Liver (tissue), 3 donors: ENCODE results near the gene IGLON5.

Experiments
- CTCF ChIP-seq: fragments of 150-350 bp; IDR thresholded peaks from 2 replicates; pipeline ENCODE4 v1.5.1; 2017; ENCODE audit warnings: improper control_type of control experiment, low read depth, low read length; ENCODE audit not compliant: missing input control
- EGR1 ChIP-seq, 2 donors: IDR thresholded peaks; 2 replicates each; pipeline ENCODE4 v1.6.1; 2016 to 2018; ENCODE audit warnings: antibody characterized with exemption in 2 of 2, low read depth in 2 of 2
- GABPA ChIP-seq, 2 donors: IDR thresholded peaks in 1 of 2; conservative IDR thresholded peaks in 1 of 2; 2 replicates each; pipeline ENCODE4 v1.6.1; 2016; ENCODE audit warnings: antibody characterized with exemption in 2 of 2, mild to moderate bottlenecking in 1 of 2, moderate library complexity in 1 of 2
- HNF4A ChIP-seq, 2 donors: conservative IDR thresholded peaks; 2 replicates each; pipeline ENCODE4 v1.6.1; 2016; ENCODE audit warnings: antibody characterized with exemption in 2 of 2, mild to moderate bottlenecking in 2 of 2
- JUND ChIP-seq, 2 donors: IDR thresholded peaks; 2 replicates each; pipeline ENCODE4 v1.6.1; 2016; ENCODE audit warnings: antibody characterized with exemption in 2 of 2
- MAX ChIP-seq: IDR thresholded peaks from 2 replicates; pipeline ENCODE4 v1.6.1; 2016; ENCODE audit warnings: antibody characterized with exemption
- RAD21 ChIP-seq, 2 donors: IDR thresholded peaks; 2 replicates each; pipeline ENCODE4 v1.6.1; 2016; ENCODE audit warnings: antibody characterized with exemption in 2 of 2, mild to moderate bottlenecking in 2 of 2
- REST ChIP-seq: IDR thresholded peaks from 2 replicates; pipeline ENCODE4 v1.6.1; 2016; ENCODE audit warnings: antibody characterized with exemption, mild to moderate bottlenecking
- SP1 ChIP-seq: IDR thresholded peaks from 2 replicates; pipeline ENCODE4 v1.6.1; 2018; ENCODE audit warnings: antibody characterized with exemption, mild to moderate bottlenecking
- TAF1 ChIP-seq: conservative IDR thresholded peaks from 2 replicates; pipeline ENCODE4 v1.6.1; 2016; ENCODE audit warnings: antibody characterized with exemption, mild to moderate bottlenecking
- YY1 ChIP-seq: IDR thresholded peaks from 2 replicates; pipeline ENCODE4 v1.6.1; 2016; ENCODE audit warnings: antibody characterized with exemption, mild to moderate bottlenecking
- ZBTB33 ChIP-seq: IDR thresholded peaks from 2 replicates; pipeline ENCODE4 v1.6.1; 2016; ENCODE audit warnings: antibody characterized with exemption
- donor health status: healthy.
- donor health status: healthy.

- TF ChIP-seq CTCF (no peak), YY1 (no peak), TAF1 (no peak), GABPA (IDR thresholded peaks at IDR 0.05 in 1 of 2, conservative IDR thresholded peaks at IDR 0.05 in 1 of 2) (no peak), MAX (no peak), REST (peak; percentile 94), HNF4A (conservative IDR thresholded peaks at IDR 0.05) (no peak), EGR1 (IDR thresholded peaks at IDR 0.05; ENCODE audit: low read depth in 2 of 2) (no peak), JUND (IDR thresholded peaks at IDR 0.05) (no peak), SP1 (no peak), RAD21 (IDR thresholded peaks at IDR 0.05) (no peak), ZBTB33 (no peak)
Observed at GRCh38 chr19:51364200-51365106, 53.0 kb downstream of the IGLON5 start.
